Fibroblast of lung (primary cell): ENCODE data around the gene CLEC16A.

Experiments
- EZH2 ChIP-seq: IDR thresholded peaks from 2 replicates; pipeline ENCODE4 v1.5.1; 2012; ENCODE audit warnings: low read length, control low read depth, mild to moderate bottlenecking; ENCODE audit errors: missing control alignments
- TF ChIP-seq, protein P1 (sequence below), 2 donors: IDR thresholded peaks in 1 of 2; conservative IDR thresholded peaks in 1 of 2; 1 replicate in 1 of 2; 2 replicates in 1 of 2; pipeline ENCODE4 v1.5.1; 2011 to 2012; ENCODE audit warnings: low read length in 2 of 2, control low read depth in 1 of 2, inconsistent platforms in 1 of 2, low read depth in 1 of 2, mild to moderate bottlenecking in 1 of 2

DNA sequence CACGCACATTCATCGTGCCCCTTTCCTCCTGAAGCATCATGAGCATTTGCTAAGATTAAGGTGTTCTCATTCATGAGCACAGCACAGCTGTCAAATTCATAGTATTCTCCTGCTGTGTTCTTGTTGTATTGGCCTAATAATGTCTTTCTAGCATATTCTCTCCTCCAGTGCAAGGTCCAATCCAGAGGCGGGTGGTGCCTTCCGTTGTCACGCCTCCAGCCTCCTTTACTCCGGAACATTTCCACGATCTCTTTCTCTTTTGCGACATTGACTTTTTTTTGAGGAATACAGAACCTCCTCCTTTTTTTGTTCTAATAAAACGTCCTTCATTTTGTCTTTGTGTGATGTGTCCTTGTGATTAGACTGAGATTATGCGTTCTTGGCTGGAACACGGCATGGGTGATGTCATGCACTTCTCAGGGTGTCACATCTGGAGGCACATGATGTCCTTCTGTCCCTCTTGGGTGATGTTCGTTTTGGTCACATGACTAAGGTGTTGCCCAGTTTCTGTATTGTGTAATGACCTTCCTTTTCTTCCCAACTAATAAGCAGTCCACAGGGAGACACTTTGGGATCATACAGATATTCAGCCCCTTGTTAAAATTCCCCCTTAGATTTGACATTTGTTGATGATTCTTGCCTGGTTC, 66.3 kb downstream of the CLEC16A start:
- TF ChIP-seq, protein P1, sequence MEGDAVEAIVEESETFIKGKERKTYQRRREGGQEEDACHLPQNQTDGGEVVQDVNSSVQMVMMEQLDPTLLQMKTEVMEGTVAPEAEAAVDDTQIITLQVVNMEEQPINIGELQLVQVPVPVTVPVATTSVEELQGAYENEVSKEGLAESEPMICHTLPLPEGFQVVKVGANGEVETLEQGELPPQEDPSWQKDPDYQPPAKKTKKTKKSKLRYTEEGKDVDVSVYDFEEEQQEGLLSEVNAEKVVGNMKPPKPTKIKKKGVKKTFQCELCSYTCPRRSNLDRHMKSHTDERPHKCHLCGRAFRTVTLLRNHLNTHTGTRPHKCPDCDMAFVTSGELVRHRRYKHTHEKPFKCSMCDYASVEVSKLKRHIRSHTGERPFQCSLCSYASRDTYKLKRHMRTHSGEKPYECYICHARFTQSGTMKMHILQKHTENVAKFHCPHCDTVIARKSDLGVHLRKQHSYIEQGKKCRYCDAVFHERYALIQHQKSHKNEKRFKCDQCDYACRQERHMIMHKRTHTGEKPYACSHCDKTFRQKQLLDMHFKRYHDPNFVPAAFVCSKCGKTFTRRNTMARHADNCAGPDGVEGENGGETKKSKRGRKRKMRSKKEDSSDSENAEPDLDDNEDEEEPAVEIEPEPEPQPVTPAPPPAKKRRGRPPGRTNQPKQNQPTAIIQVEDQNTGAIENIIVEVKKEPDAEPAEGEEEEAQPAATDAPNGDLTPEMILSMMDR (conservative IDR thresholded peaks at IDR 0.05 in 1 of 2, IDR thresholded peaks at IDR 0.05 in 1 of 2; ENCODE audit: low read depth in 1 of 2, low read length in 2 of 2), result no peak
- TF ChIP-seq EZH2, result no peak
